HepG2 (cell line): ENCODE results near the gene PLXNB2. TPM values are rescaled to one million over a fixed set of nuclear protein-coding genes. Genes with fewer than 3 reads are reported as not detected.
A peak's percentile ranks its signal among the peaks of the same experiment; 100 is the strongest.

Experiments
- ATAC-seq: fragments of 200-7000 bp; cut with Tn5 transposase; 3 replicates; pipeline ENCODE4 v1.9.1; 2020; ENCODE audit warnings: mild to moderate bottlenecking, moderate library complexity
- BruUV-seq: library from RNA; stranded (reverse); fragments of 400-500 nt; replicated peaks from 2 replicates; lab custom pipeline; 2021; lab: Mats Ljungman, UMichigan
- CTCF ChIA-PET: fragments of 300-600 bp; formaldehyde crosslinking; extraction: SDS; loops from one replicate; lab custom pipeline; 2021; ENCODE audit warnings: low total read pairs, inconsistent platforms, low intra/inter-chr PET ratio; lab: Yijun Ruan, JAX
- POLR2A ChIA-PET: fragments of 350-600 bp; sonication (Branson Sonifier 250); formaldehyde crosslinking; loops from one replicate; lab custom pipeline; 2020; ENCODE audit warnings: antibody characterized with exemption, inconsistent platforms; lab: Yijun Ruan, JAX
- DNase-seq: peaks from one replicate; pipeline ENCODE4 v3.0.0-alpha.2; 2015; ENCODE audit warnings: low spot score
- FAIRE-seq: peaks from 3 replicates; lab custom pipeline; 2011; peaks lifted over from hg19 to GRCh38; lab: Jason Lieb, UNC
- H2AFZ ChIP-seq: one replicate; pipeline ENCODE4 v1.6.1; 2011; ENCODE audit warnings: low read length, inconsistent platforms
- H3K27ac ChIP-seq: fragments of 300-600 bp; 3 replicates; pipeline ENCODE4 v1.8.0; 2011; ENCODE audit warnings: mixed run types, mild to moderate bottlenecking, mixed read lengths, low read length, inconsistent platforms; ENCODE audit not compliant: insufficient read depth; ENCODE audit errors: extremely low read length
- H3K27me3 ChIP-seq, 2 experiments: fragments of 200-600 bp in 1 of 2; 2 replicates in 1 of 2; 3 replicates in 1 of 2; pipeline versions ENCODE4 v1.6.0 to v1.8.0; 2011; ENCODE audit warnings: low read length in 2 of 2, mild to moderate bottlenecking in 2 of 2, moderate library complexity in 2 of 2, inconsistent platforms in 1 of 2; ENCODE audit not compliant: insufficient read depth in 2 of 2, control insufficient read depth in 1 of 2
- H3K36me3 ChIP-seq, 2 experiments: fragments of 200-600 bp in 1 of 2; replicated peaks in 1 of 2; 2 replicates in 1 of 2; 3 replicates in 1 of 2; pipeline versions ENCODE4 v1.5.1 to v1.8.0; 2011; ENCODE audit warnings: low read length in 2 of 2, inconsistent platforms in 1 of 2; ENCODE audit not compliant: insufficient read depth in 2 of 2, control insufficient read depth in 1 of 2
- H3K4me1 ChIP-seq: 2 replicates; pipeline ENCODE4 v1.5.1; 2012; ENCODE audit warnings: low read length, inconsistent platforms; ENCODE audit not compliant: insufficient read depth
- H3K4me2 ChIP-seq: 2 replicates; pipeline ENCODE4 v1.6.0; 2011; ENCODE audit warnings: low read depth, low read length, inconsistent platforms
- H3K4me3 ChIP-seq, 3 experiments: fragments of 200-600 bp in 1 of 3; sonication (generic), shearing (Covaris generic) in 1 of 3; replicated peaks in 1 of 3; 2 replicates each; pipeline ENCODE4 v1.5.1; 2011 to 2016; ENCODE audit warnings: low read length in 3 of 3, inconsistent platforms in 2 of 3, low read depth in 2 of 3, mild to moderate bottlenecking in 2 of 3, control low read depth in 1 of 3, mixed read lengths in 1 of 3; ENCODE audit not compliant: insufficient read depth in 1 of 3
- H3K79me2 ChIP-seq: one replicate; pipeline ENCODE4 v1.6.1; 2011; ENCODE audit warnings: low read length, inconsistent platforms; ENCODE audit not compliant: insufficient read depth
- H3K9ac ChIP-seq: 2 replicates; pipeline ENCODE4 v1.6.0; 2011; ENCODE audit warnings: mild to moderate bottlenecking, low read depth, low read length, inconsistent platforms; ENCODE audit not compliant: insufficient read depth
- H3K9me3 ChIP-seq: 2 replicates; pipeline ENCODE4 v1.5.1; 2012; ENCODE audit warnings: mild to moderate bottlenecking, low read length
- H4K20me1 ChIP-seq: 2 replicates; pipeline ENCODE4 v1.6.0; 2011; ENCODE audit warnings: inconsistent platforms, mild to moderate bottlenecking, low read length, moderate library complexity; ENCODE audit not compliant: insufficient read depth
- HNRNPL ChIP-seq: fragments of 200-400 bp; formaldehyde crosslinking; IDR thresholded peaks from 2 replicates; pipeline ENCODE4 v1.6.1; 2017; ENCODE audit warnings: mild to moderate bottlenecking, low read depth, low read length
- ZBTB38 ChIP-seq: sonication (generic); formaldehyde crosslinking; IDR thresholded peaks from 2 replicates; pipeline ENCODE4 v1.5.1; 2020; ENCODE audit warnings: mild to moderate bottlenecking, missing genetic modification reagents
- ZBTB7A ChIP-seq: sonication (generic); formaldehyde crosslinking; IDR thresholded peaks from 2 replicates; pipeline ENCODE4 v1.8.0; 2022; ENCODE audit warnings: mild to moderate bottlenecking, missing genetic modification reagents
- ZFX ChIP-seq: sonication (generic); formaldehyde crosslinking; IDR thresholded peaks from 2 replicates; pipeline ENCODE4 v1.4.0; 2020; ENCODE audit warnings: mild to moderate bottlenecking, low read depth, missing genetic modification reagents, moderate library complexity
- ZFY ChIP-seq: sonication (generic); formaldehyde crosslinking; IDR thresholded peaks from 2 replicates; pipeline ENCODE4 v1.4.0; 2020; ENCODE audit warnings: missing genetic modification reagents
- ZNF274 ChIP-seq: sonication (generic); formaldehyde crosslinking; IDR thresholded peaks from 2 replicates; pipeline ENCODE4 v1.5.1; 2020; ENCODE audit warnings: mild to moderate bottlenecking, missing genetic modification reagents
- WGBS: methylation state at CpG from one replicate; pipeline ENCODE4 v1.1.6; 2017; ENCODE audit warnings: low lambda C conversion rate; 5-methylcytosine and 5-hydroxymethylcytosine counted together
- in situ Hi-C: cut with HindIII; loops from 2 replicates; pipeline ENCODE4 v1.10.0; 2017; ENCODE audit warnings: low pct_unique_long_range_greater_than_20kb; ENCODE audit not compliant: extremely low pct_ligation_motif_present
- intact Hi-C: fragments of 100-400 bp; cut with micrococcal nuclease; formaldehyde crosslinking; loops from one replicate; pipeline ENCODE4 v1.10.0; 2022; ENCODE audit not compliant: unreplicated experiment
- polyA plus RNA-seq, 8 experiments: library from polyadenylated mRNA; depleted of rRNA in 3 of 8; stranded (reverse) in 7 of 8; unstranded in 1 of 8; fragments of >200 nt; fragmentation: Illumina TruSeq in 4 of 8; extraction: Trizol in 4 of 8; gene quantifications; 2 replicates each; pipeline versions ENCODE4 v1.2.1 to v1.2.3, GENCODE V29; 2011 to 2016; ENCODE audit warnings: low read depth in 4 of 8, missing spikeins in 1 of 8, mixed read lengths in 1 of 8; ENCODE audit not compliant: insufficient read depth in 1 of 8
- total RNA-seq, 5 experiments: library from RNA; depleted of rRNA; stranded (reverse); fragments of >200 nt; fragmentation: Illumina TruSeq; extraction: Trizol; gene quantifications; 2 replicates each; pipeline ENCODE4 v1.2.3, GENCODE V29; 2016; ENCODE audit warnings: low read depth in 1 of 5
- TF ChIP-seq, protein P1 (sequence below): sonication (generic); formaldehyde crosslinking; IDR thresholded peaks from 2 replicates; pipeline ENCODE4 v1.4.0; 2020; ENCODE audit warnings: missing genetic modification reagents
- TF ChIP-seq, protein P2 (sequence below): sonication (generic); formaldehyde crosslinking; IDR thresholded peaks from 2 replicates; pipeline ENCODE4 v1.9.0; 2022; ENCODE audit warnings: missing genetic modification reagents, mild to moderate bottlenecking, borderline replicate concordance
- TF ChIP-seq, protein P3 (sequence below): sonication (generic); formaldehyde crosslinking; IDR thresholded peaks from 2 replicates; pipeline ENCODE4 v1.8.0; 2022; ENCODE audit warnings: missing genetic modification reagents, mild to moderate bottlenecking, inconsistent platforms, borderline replicate concordance
- TF ChIP-seq, protein P4 (sequence below): sonication (generic); formaldehyde crosslinking; IDR thresholded peaks from 2 replicates; pipeline ENCODE4 v1.5.0; 2020; ENCODE audit warnings: mild to moderate bottlenecking, missing genetic modification reagents

The PLXNB2 gene
- total and polyA plus RNA-seq, 2 of the 13 experiments (the other 11 are each of a cell fraction or from before 2014, with no cell fraction given), result 32.6 to 68.9 TPM

DNA sequence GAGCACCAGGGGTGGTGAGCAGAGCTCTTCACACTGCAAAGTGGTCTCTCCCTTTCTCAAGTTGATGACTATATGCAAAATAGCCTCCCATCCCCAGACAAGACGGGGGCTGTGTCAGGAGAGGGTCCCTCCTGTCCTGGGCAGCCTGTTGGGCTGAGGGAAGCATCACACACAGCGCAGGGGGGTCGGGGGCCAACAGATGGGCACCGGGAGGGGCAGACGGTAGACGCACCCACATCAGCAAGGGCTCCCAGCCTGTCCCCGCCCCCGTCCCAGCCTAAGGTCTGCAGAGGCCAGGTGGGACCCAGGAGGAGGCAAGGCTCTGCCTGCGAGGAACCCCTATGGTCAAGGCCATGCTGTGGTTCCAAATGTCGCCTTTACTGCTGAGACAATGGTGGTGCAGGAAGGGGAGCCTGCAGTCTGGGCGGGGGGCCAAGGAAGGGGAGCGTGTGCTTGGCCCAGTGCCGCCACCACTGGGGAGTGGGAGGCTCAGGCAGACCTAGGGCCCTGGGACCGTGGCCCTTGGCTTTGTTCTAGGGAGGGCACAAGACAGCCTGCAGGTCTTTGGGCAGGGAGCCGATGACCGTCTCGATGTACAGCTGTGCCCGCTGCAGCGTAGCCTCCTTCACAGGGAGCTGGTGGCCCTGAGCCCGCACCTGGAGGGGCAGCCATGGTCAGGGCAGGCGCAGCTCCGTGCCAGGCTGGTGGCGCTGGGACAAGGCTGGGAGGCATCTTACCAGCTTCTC is 4.3 kb upstream of the PLXNB2 start:
- peaks cover 80% of the 10 kb centered on the region for H3K4me1 ChIP-seq
- no peak overlapping the region for H2AFZ ChIP-seq
- no peaks in the 10 kb centered on the region for H3K36me3 ChIP-seq
- H3K4me3 ChIP-seq, result peak overlapping the region in 2 of 3 experiments; percentile 20 to 69; a peak in 5 of 6 replicates
- FAIRE-seq (no peak), ATAC-seq (no peak), DNase-seq (no peak)
- peak overlapping the region; percentile 81 for H3K4me2 ChIP-seq
- H3K27ac ChIP-seq, result peak overlapping the region; percentile 41
- in situ Hi-C loops (no loop called here), intact Hi-C loops (no loop called here)
- no peaks in the 10 kb centered on the region; a peak in 2 of 5 replicates for H3K27me3 ChIP-seq
- CTCF ChIA-PET, result no interaction called here
- peak overlapping the region; percentile 42 for H3K9ac ChIP-seq
- H4K20me1 ChIP-seq, result no peaks in the 10 kb centered on the region
- no peaks in the 10 kb centered on the region for H3K9me3 ChIP-seq
- WGBS, result 51% methylated on average over 8 of the region's 23 CpGs
- no TSS peak for BruUV-seq
- H3K79me2 ChIP-seq, result peaks cover 2% of the 10 kb centered on the region
- peak; percentile 83 for TF ChIP-seq ZBTB38 (CRISPR knock-in tag)
- no peak for TF ChIP-seq ZBTB7A (CRISPR knock-in tag)
- peak; percentile 63; the same call in 1 of the 2 replicates for TF ChIP-seq HNRNPL
- 0 out of 2 replicates have a peak, but pooled peaks have one; percentile 8 for TF ChIP-seq ZNF274 (CRISPR knock-in tag)
- TF ChIP-seq, protein P1, sequence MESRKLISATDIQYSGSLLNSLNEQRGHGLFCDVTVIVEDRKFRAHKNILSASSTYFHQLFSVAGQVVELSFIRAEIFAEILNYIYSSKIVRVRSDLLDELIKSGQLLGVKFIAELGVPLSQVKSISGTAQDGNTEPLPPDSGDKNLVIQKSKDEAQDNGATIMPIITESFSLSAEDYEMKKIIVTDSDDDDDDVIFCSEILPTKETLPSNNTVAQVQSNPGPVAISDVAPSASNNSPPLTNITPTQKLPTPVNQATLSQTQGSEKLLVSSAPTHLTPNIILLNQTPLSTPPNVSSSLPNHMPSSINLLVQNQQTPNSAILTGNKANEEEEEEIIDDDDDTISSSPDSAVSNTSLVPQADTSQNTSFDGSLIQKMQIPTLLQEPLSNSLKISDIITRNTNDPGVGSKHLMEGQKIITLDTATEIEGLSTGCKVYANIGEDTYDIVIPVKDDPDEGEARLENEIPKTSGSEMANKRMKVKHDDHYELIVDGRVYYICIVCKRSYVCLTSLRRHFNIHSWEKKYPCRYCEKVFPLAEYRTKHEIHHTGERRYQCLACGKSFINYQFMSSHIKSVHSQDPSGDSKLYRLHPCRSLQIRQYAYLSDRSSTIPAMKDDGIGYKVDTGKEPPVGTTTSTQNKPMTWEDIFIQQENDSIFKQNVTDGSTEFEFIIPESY (CRISPR knock-in tag), result peak; percentile 84
- TF ChIP-seq ZFX (CRISPR knock-in tag), result 0 out of 2 replicates have a peak, but pooled peaks have one; percentile 9
- TF ChIP-seq, protein P2, sequence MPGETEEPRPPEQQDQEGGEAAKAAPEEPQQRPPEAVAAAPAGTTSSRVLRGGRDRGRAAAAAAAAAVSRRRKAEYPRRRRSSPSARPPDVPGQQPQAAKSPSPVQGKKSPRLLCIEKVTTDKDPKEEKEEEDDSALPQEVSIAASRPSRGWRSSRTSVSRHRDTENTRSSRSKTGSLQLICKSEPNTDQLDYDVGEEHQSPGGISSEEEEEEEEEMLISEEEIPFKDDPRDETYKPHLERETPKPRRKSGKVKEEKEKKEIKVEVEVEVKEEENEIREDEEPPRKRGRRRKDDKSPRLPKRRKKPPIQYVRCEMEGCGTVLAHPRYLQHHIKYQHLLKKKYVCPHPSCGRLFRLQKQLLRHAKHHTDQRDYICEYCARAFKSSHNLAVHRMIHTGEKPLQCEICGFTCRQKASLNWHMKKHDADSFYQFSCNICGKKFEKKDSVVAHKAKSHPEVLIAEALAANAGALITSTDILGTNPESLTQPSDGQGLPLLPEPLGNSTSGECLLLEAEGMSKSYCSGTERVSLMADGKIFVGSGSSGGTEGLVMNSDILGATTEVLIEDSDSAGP (CRISPR knock-in tag), result peak; percentile 14; the same call in 1 of the 2 replicates
- TF ChIP-seq, protein P3, sequence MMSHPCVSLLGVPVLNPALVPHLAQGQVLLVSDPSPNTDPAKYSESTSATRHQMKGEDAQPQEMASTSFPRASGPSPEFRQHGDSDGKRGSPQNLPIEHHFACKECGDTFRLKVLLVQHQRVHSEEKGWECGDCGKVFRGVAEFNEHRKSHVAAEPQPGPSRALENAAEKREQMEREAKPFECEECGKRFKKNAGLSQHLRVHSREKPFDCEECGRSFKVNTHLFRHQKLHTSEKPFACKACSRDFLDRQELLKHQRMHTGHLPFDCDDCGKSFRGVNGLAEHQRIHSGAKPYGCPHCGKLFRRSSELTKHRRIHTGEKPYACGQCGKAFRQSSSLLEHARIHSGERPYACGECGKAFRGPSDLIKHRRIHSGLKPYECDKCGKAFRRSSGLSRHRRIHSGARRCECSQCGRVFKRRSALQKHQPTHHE (CRISPR knock-in tag), result no peak
- TF ChIP-seq, protein P4, sequence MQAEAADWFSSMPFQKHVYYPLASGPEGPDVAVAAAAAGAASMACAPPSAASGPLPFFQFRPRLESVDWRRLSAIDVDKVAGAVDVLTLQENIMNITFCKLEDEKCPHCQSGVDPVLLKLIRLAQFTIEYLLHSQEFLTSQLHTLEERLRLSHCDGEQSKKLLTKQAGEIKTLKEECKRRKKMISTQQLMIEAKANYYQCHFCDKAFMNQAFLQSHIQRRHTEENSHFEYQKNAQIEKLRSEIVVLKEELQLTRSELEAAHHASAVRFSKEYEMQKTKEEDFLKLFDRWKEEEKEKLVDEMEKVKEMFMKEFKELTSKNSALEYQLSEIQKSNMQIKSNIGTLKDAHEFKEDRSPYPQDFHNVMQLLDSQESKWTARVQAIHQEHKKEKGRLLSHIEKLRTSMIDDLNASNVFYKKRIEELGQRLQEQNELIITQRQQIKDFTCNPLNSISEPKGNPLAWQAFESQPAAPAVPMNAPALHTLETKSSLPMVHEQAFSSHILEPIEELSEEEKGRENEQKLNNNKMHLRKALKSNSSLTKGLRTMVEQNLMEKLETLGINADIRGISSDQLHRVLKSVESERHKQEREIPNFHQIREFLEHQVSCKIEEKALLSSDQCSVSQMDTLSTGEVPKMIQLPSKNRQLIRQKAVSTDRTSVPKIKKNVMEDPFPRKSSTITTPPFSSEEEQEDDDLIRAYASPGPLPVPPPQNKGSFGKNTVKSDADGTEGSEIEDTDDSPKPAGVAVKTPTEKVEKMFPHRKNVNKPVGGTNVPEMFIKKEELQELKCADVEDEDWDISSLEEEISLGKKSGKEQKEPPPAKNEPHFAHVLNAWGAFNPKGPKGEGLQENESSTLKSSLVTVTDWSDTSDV (CRISPR knock-in tag), result peak; percentile 15; the same call in 1 of the 2 replicates
- 0 out of 2 replicates have a peak, but pooled peaks have one; percentile 2 for TF ChIP-seq ZFY (CRISPR knock-in tag)
- POLR2A ChIA-PET, result interaction anchor here (0.7 to 3.8 kb wide), 4 partner anchors 9 to 18 kb away, joined by 3 to 27 read pairs (median 3); no protein-coding TSS in a partner anchor
